ENCODE measurements around the gene NSD1.
"Not testable (repeated sequence)": the region's sequence is repeated elsewhere in the genome, so short reads cannot be mapped to it uniquely, and the experiment has no call there.

The NSD1 gene

GRCh38 chr5:177128551-177128981 lies 5.0 kb upstream of the NSD1 start:
- peak; percentile 41 for DNase-seq

DNA sequence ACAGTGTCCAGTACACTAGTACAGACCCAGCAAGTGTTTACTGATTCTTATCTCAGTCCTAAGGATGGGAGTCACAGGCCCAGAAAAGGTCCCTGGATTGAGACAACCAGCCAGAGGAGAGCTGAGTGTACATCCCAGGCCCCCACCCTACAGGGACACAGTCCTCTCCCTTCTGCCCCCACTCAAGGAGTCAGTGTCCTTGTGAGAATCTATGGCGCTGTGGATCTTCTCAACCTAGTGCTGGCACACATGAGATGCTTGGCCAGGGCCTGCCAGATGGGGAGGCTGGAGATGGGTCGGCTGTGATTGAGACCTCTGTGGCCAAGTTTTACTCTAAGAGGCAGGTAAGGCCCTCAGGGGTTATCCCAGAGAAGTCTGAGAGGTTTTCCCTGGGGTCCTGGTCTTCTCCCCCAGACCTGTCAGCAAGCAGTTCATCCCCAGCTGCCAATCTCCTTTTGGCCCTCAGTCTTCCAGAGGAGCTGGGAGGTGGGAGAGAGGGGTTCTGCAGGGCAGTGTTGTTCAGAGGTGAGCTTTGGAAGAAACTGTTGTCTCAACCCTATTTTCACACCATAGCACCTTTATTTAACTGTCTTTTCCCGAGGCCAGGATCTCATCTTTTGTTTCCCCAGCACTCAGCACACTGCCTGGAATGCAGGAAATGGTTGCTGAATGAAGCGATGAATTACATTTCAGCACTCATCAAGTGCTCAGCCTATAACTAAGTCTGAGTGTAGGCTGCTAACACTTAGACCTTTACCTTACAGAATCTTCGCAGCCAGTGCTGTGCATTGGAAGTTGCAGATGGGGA lies 3.2 kb upstream of the NSD1 start:
- DNase-seq: no peak

- no peak for DNase-seq
These were observed 2.6 kb upstream of the NSD1 start for GRCh38 chr5:177131019-177131320.

DNA sequence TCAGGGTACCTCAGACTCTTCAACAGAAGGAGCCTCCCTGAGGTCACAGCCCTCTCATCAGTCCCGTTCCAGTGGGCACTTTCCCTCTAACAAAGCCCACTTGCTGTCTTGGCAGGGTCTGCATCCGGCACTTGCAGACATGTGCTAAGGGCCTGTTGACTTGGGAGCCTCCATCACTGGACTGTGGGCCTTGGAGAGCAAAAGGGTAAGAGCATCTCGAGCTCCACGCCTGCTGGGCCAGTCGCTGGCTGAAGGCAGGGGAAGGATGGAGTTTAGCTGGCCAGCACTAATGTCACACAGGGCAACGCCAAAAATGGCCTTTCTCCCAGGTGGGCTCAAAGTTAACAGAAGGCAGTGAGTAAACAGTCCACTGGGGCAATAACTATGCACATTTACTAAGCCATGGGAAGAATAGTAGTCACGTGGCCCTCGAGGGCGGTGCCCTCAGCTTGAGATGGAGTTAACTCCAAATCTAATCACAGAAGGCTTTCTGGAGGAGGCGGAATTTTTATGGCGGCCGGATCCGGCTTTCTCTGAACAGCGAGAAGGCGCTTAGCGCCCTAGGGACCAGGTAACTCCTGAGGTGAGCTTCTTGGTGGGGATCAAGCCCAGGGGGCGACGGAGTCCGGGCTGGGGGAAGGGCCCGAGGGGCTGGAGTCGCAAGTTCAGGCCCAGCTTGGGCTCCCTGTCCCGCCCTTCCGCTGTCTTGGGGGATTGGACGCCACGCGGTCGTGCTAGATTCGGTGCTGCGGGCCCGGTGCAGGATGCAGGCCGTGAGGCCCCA lies 2.0 kb upstream of the NSD1 start:
- DNase-seq: no peak

DNA sequence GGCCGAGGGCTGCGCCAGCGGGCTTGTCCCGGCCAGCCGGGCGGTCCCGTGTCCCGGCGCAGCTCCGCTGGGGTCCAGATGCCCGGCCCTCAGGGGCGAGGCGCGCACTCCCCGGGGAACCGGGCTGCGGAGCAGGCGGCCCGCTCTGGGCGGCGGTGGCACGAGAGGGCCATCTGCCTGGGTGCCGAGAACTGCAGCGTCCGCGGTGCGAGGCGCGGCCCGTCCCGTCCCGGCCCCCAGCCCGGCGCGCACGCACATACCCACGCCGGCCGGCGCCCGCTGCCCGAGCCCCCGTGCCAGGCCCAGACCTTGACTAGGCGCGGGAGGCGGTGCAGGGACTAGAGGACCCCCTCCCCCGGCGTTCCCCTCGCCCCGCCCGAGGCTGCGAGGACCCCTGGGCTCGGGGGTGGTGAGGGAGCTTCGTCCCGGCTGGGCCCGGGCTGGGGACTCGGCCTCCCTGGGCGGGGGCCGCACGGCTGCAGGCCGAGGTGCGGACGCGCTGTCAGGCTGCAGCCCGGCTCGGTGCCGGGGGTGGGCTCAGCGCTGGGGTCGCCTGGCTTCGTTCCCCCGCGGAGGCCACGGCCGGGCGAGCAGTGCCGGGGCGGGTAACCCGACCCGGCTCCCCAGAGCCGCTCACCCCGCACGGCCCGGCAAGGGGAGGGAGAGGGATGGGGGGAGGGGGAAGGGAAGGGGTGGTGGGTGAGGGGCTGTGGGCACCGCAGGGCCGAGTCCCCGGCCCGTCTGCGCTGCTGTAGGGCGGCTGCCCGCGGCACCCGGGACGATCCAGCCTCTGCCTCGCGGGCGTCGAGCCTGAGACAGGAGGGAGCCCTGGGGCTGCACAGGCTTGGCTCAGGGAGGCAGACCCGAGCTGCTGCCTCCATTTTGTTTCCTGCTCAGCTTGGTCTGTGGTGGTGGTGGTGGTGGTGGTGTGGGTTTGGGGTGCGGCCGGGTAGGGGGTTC lies 1.2 kb upstream of the NSD1 start:
- peak; percentile 65 for DNase-seq

DNA sequence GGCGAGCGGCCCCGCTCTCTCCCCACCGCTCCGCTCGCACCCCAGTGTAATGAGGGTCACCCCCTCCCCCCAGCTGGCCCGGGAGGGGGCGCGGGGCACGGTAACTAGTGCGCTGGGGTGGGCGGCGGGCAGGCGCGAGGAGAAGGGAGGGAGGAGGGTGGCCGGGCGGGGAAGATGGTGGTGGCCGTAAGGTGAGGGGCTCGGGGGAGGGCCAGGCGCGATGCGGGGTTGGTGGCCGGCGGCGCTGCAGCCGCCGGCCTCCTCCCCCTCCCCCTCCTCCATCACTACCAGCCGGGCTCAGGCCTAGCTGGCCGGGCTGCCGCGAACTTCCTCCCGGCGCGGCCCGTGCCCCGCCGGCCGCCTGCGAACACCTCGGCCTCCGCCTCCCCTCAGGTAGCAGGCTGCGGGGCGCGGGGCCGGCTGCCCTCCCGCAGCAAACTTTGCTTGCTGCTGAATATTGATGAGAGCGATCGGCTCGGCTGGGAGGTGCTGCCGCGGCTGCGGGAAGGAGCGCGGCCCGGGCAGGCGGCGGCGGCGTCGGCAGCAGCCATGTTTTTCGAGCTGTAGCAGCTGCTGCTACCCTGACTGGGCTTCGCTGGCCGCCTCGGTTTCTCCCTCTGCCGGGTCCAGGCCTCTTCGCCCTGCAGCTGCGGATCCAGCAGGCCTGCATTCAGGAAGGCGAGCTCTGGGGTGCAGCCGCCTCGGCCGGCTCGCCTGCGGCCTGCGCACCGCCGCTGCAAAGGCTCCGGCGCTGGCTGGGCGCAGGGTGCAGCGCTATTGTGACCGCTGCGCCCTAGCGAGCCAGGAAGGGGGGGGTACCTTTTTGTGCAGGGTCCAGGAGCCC lies 502 bp downstream of the NSD1 start:
- DNase-seq: peak; percentile 50

DNA sequence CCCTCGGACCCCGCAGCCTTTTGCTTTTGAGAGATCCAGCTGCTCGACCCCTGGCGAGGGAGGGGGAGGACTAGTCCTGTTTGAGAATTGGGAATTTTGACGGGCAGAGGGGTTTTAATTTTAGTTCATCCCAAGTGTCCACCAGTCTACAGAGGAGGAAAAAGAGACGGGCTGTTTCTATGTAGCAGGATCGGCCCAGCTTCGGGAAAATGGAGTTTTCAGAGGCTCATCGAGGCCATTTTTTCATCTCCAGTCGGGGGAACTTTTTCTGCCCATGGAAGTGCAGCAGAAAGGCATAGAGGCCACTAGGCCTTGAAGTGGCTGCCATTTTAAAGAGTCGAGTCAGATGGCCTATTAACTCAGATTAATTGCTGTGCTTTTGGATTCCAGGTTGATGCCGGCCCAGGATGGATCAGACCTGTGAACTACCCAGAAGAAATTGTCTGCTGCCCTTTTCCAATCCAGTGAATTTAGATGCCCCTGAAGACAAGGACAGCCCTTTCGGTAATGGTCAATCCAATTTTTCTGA lies 1.2 kb downstream of the NSD1 start:
- DNase-seq: no peak

DNA sequence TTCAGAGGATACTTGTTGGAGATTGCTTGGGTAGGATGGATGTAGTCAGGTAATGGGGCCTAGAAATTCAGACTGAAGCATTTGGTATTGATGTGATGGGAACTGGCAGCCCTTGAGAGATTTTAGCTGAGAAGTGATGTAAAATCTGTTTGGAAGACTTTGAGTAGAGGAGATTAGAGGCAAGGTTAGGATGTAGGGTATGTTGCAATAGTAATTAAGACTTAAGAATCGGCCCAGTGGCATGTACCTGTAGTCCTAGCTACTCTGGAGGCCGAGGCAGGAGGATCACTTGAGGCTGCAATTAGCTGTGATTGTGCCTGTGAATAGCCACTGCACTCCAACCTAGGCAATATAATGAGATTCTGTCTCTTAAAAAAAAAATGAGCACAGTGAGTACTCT lies 6.7 kb downstream of the NSD1 start:
- DNase-seq: no peak

- DNase-seq: no peak
These were observed 7.9 kb downstream of the NSD1 start for GRCh38 chr5:177141496-177141895.

GRCh38 chr5:177142098-177142611 lies 8.6 kb downstream of the NSD1 start:
- DNase-seq: no peak

DNA sequence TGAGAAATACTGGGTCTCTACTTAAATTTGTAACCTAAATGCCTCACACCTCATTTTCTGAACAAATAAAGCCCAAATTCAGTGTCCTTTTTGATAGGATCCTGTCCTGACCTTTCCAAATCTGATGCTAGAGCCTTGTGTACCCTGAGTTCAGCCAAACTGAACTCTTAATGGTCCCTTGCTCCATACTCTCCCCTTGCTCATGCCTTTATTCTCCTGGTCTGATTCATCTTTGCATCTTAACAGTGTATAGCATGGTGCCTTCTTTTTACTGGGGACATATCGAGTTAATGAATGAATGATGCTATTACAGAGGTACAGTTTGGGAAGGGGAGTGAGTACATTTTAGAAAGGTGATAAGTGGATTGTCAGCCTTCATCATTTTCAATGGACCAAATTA lies 9.2 kb downstream of the NSD1 start:
- no peak for DNase-seq

GRCh38 chr5:177146891-177147638 lies 13.5 kb downstream of the NSD1 start:
- no peak for DNase-seq

DNA sequence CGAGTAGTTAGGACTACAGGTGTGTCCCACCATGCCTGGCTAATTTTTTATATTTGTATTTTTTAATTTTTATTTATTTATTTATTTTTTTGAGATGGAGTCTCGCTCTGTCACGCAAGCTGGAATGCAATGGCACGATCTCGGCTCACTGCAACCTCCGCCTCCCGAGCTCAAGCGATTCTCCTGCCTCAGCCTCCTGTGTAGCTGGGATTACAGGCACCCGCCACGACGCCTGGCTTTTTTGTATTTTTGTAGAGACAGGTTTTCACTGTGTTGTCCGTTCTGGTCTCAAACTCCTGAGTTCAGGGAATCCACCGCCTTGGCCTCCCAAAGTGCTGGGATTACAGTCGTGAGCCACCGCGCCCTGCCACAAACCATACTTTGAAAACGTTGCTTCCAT lies 16.5 kb downstream of the NSD1 start:
- not testable (repeated sequence) for DNase-seq

DNA sequence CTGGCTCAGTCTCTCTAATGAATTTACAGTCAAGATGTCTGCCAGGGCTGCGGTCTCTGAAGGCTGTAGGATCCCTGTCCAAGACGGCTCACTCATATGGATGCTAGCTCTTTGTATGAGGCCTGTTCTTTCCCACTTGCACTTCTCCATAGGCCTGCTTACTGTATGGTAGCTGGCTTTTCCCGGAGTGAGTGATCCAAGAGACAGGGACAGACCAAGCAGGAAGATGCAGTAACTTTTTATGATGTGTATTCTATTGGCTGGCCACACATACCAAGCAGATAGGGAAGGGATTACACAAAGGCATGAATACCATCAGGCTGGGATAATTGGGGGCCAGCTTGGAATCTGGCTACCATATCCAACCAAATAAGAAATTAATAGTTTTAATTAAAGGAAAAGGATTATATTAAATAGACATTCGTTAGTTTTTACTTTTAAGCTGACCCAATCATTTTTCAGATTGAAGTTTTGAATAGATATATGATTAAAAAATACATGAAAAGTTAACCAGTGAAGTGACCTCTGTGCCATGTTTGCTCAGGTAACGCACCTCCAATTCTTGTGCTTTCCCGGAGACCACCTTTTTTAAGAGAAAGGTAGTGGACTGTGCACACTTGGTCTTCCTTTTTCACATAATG lies 20.6 kb downstream of the NSD1 start:
- no peak for DNase-seq

GRCh38 chr5:177162379-177162778 lies 28.8 kb downstream of the NSD1 start:
- DNase-seq: no peak

DNA sequence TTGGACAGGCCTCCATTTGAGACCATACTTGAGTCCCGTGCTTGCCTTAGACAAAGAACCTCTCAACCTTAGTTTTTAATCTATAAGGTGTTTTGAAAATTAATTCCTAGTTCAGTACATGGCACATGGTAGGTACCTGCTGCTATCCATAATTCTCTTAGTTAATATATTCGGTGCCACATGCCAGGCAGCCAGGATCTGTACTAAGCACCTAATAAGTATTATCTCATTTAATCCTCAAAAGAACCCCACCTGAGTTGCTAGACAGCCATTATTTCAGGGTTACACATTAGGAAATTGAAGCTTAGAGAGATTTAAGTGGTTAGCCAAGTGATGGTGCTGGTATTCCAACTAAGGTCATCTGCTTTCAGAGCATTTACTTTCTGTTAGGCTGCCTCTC lies 29.9 kb downstream of the NSD1 start:
- no peak for DNase-seq

- no peak for DNase-seq
These were observed 35.7 kb downstream of the NSD1 start for GRCh38 chr5:177169271-177169670.

GRCh38 chr5:177171961-177172360 lies 38.4 kb downstream of the NSD1 start:
- DNase-seq: no peak

DNA sequence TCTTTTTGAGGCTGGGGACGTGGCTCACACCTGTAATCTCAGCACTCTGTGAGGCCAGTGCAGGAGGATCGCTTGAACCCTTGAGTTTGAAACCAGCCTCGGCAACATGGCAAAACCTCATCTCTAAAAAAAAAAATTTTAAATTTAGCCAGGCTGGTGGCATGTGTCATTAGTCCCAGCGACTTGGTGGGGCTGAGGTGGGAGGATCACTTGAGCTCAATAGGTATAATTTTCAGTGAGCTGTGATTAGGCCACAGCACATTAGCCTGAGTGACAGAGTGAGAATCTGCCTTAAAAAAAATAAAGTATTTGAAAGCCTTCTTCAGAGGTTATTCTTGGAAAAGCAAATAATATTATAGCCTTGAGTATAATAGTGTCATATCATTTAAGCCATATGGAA lies 41.8 kb downstream of the NSD1 start:
- DNase-seq: no peak

GRCh38 chr5:177176175-177176711 lies 42.7 kb downstream of the NSD1 start:
- DNase-seq: no peak

Data from CD4-positive, alpha-beta T cell treated with Interleukin-21 for 1 hour (primary cell).